Activated CD8-positive, alpha-beta memory T cell treated with anti-CD3 and anti-CD28 coated beads, Interleukin-2, amount 10 ng/mL, durations not matched to agents 7 days and 5 days (primary cell): ENCODE data around the gene SOX12. TPM values are rescaled to one million over a fixed set of nuclear protein-coding genes. Genes with fewer than 3 reads are reported as not detected.
A peak's percentile ranks its signal among the peaks of the same experiment; 100 is the strongest.

ENCODE experiments used
- ATAC-seq: fragments of 150-1000 bp; cut with Tn5 transposase; one replicate; pipeline ENCODE4 v1.10.0; 2021; ENCODE audit warnings: moderate library complexity
- CTCF ChIA-PET: fragments of 350-600 bp; sonication (Branson Sonifier 250); formaldehyde crosslinking; loops from one replicate; lab custom pipeline; 2021; ENCODE audit warnings: antibody characterized with exemption; lab: Charles Lee
- DNase-seq: peaks from one replicate; pipeline ENCODE4 v3.0.0-alpha.2; 2020
- H3K27ac Mint-ChIP-seq: one replicate; pipeline ENCODE4 v1.8.0; 2021; ENCODE audit warnings: mild to moderate bottlenecking, mixed read lengths
- H3K27me3 Mint-ChIP-seq: one replicate; pipeline ENCODE4 v1.8.0; 2021; ENCODE audit warnings: mixed read lengths
- H3K36me3 Mint-ChIP-seq: one replicate; pipeline ENCODE4 v1.8.0; 2021; ENCODE audit warnings: mild to moderate bottlenecking, mixed read lengths
- H3K4me1 Mint-ChIP-seq: one replicate; pipeline ENCODE4 v1.8.0; 2021; ENCODE audit warnings: mixed read lengths
- H3K4me3 Mint-ChIP-seq: one replicate; pipeline ENCODE4 v1.8.0; 2021; ENCODE audit warnings: mild to moderate bottlenecking, moderate library complexity, mixed read lengths
- H3K9me3 Mint-ChIP-seq: one replicate; pipeline ENCODE4 v1.8.0; 2022; ENCODE audit warnings: low read depth, mixed read lengths
- total RNA-seq, 2 experiments: library from RNA; stranded (reverse); gene quantifications; one replicate each; pipeline ENCODE4 v1.2.3, GENCODE V29; 2021

SOX12 gene
- total RNA-seq, 2 experiments from 2014 or later = 5.7 to 6.3 TPM

DNA sequence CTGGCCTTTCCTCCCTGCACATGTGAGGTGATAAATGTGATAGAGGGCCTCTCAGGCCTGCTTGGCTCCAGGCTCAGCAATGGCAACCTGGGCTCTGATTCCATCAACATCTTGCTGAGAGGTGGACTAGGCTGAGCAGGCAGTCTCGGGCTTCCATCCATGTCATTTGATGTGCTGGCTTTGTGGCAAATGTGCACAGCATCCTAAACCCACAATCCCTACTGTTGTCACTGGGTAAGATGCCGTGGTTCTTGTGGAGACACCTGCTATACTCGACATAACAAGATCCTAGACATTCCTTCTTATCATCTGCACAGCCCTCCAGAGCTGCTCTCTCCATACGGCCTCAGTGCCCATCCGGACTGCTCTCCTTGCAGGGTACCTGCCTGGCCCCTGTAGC, 30.8 kb upstream of the SOX12 start:
- H3K27ac Mint-ChIP-seq = no peak overlapping the region
- no peaks in the 10 kb centered on the region for H3K9me3 Mint-ChIP-seq
- ATAC-seq (no peak), DNase-seq (no peak)
- H3K27me3 Mint-ChIP-seq = no peaks in the 10 kb centered on the region
- peaks cover 28% of the 10 kb centered on the region for H3K4me1 Mint-ChIP-seq
- peaks cover 13% of the 10 kb centered on the region for H3K36me3 Mint-ChIP-seq
- no peak overlapping the region for H3K4me3 Mint-ChIP-seq
- CTCF ChIA-PET = interaction anchor here (1.6 to 1.8 kb wide), 2 partner anchors 28 to 32 kb away, joined by 4 read pairs; no protein-coding TSS in a partner anchor

DNA sequence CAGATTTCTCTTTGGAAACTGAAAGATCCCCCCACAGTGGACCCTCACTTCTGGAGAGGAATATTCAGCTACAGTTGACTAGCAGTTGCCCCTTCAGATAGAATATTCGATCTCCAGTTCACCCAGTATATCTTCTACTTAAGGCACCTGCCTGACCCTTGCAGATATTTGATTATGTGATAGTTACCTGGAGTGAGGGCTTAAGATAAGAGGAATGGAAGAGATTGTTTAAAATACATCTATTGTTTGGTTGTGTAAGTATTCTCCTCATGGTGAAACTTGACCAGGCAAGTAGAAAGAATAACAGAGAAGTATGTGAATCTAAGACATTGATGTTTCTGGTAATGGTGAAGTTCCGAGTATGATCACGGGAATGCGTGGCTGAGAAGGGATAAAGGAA, 29.5 kb upstream of the SOX12 start:
- DNase-seq (no peak), ATAC-seq (no peak)
- Mint-ChIP-seq H3K27me3 (no peaks in the 10 kb centered on the region), H3K9me3 (no peaks in the 10 kb centered on the region), H3K27ac (peak overlapping the region; percentile 70), H3K4me1 (peaks cover 36% of the 10 kb centered on the region), H3K36me3 (peaks cover 19% of the 10 kb centered on the region), H3K4me3 (peak overlapping the region; percentile 66)
- CTCF ChIA-PET = interaction anchor here (1.0 to 3.9 kb wide), 3 partner anchors 29 to 35 kb away, joined by 3 to 30 read pairs (median 12); partner anchors contain the start of gene SOX12

DNA sequence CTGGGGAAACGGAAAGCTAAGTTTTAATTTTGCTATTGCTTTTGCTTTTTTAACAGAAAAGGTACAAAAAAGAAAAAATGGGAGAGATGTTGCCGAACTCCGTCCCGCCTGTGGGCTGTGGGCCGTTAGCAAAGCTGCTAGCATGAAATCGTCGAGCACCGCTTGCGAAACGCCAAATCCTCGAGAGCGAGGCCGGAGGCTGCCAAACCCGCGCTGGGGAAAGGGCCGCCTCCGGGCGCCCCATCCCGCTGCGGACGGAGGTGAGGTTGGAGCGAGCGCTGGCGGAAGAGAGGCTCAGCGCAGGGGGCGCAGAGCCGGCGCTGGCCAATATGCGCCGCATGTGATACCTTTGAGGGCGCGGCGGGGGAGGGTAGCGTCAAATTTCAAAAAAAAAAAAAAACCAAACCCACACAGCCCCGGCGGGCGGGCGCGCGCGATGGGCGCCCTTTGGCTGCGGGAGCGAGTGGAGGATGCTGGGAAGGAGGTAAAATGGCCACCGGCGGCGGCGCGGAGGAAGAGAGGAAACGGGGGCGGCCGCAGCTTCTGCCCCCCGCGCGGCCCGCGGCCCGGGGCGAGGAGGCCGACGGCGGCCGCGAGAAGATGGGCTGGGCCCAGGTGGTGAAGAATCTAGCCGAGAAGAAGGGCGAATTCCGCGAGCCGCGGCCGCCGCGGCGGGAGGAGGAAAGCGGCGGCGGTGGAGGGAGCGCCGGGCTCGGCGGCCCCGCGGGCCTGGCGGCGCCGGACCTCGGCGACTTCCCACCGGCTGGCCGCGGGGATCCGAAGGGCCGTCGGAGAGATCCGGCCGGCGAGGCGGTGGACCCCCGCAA, 28.0 kb upstream of the SOX12 start, which contains the start of gene ZCCHC3:
Gene ZCCHC3 (plus strand): TSS at position 473 of the 827 bp plus-strand sequence. CDS start 17 bp downstream, at position 490.
- Mint-ChIP-seq H3K36me3 (peaks cover 26% of the 10 kb centered on the region), H3K9me3 (no peaks in the 10 kb centered on the region), H3K27ac (peak within 1 kb of the TSS; percentile 97), H3K27me3 (no peaks in the 10 kb centered on the region), H3K4me3 (peak within 1 kb of the TSS; percentile 93), H3K4me1 (peaks cover 47% of the 10 kb centered on the region)
- DNase-seq (peak; percentile 89), ATAC-seq (peak; percentile 83)
- CTCF ChIA-PET = interaction anchor here (1.0 to 3.9 kb wide), 7 partner anchors 22 to 34 kb away, joined by 3 to 30 read pairs (median 7); partner anchors contain the start of gene SOX12

DNA sequence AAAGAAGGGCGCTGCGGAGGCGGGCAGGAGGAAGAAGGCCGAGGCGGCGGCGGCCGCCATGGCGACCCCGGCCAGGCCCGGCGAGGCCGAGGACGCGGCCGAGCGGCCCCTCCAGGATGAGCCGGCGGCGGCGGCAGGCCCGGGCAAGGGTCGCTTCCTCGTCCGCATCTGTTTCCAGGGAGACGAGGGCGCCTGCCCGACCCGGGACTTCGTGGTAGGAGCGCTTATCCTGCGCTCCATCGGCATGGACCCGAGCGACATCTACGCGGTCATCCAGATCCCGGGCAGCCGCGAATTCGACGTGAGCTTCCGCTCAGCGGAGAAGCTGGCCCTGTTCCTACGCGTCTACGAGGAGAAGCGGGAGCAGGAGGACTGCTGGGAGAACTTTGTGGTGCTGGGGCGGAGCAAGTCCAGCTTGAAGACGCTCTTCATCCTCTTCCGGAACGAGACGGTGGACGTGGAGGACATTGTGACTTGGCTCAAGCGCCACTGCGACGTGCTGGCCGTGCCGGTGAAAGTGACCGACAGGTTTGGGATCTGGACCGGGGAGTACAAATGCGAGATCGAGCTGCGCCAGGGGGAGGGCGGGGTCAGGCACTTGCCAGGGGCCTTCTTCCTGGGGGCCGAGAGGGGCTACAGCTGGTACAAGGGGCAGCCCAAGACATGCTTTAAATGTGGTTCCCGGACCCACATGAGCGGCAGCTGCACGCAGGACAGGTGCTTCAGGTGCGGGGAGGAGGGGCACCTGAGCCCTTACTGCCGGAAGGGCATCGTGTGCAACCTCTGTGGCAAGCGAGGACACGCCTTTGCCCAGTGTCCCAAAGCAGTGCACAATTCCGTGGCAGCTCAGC, 27.2 kb upstream of the SOX12 start:
- peaks cover 53% of the 10 kb centered on the region for H3K4me1 Mint-ChIP-seq
- peak overlapping the region; percentile 94 for H3K27ac Mint-ChIP-seq
- H3K36me3 Mint-ChIP-seq = peaks cover 27% of the 10 kb centered on the region
- ATAC-seq (peak; percentile 44), DNase-seq (peak; percentile 75)
- H3K27me3 Mint-ChIP-seq = no peaks in the 10 kb centered on the region
- no peaks in the 10 kb centered on the region for H3K9me3 Mint-ChIP-seq
- CTCF ChIA-PET = interaction anchor here (1.1 to 3.9 kb wide), 6 partner anchors 21 to 66 kb away, joined by 3 to 30 read pairs (median 6); partner anchors contain the start of gene SOX12
- H3K4me3 Mint-ChIP-seq = peak overlapping the region; percentile 93

DNA sequence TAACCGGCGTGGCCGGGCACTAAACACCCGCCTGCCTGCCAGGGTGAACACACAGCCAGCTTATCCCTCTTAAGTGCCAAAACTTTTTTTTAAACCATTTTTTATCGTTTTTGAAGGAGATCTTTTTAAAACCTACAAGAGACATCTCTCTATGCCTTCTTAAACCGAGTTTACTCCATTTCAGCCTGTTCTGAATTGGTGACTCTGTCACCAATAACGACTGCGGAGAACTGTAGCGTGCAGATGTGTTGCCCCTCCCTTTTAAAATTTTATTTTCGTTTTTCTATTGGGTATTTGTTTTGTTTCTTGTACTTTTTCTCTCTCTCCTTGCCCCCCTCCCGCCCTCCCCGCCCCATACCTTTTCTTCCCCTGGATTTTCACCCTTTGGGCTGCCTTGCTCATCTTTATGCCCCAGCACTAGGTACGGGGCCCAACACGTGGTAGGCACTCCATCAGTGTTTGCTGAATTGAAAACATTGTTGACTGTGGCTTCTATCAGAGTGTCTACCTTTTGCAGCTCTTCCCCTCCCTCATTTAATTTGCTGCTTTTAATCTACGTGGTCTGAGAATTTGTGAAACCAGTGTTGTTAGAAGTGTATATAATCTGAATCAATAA, 26.5 kb upstream of the SOX12 start:
- H3K4me1 Mint-ChIP-seq = peaks cover 55% of the 10 kb centered on the region

DNA sequence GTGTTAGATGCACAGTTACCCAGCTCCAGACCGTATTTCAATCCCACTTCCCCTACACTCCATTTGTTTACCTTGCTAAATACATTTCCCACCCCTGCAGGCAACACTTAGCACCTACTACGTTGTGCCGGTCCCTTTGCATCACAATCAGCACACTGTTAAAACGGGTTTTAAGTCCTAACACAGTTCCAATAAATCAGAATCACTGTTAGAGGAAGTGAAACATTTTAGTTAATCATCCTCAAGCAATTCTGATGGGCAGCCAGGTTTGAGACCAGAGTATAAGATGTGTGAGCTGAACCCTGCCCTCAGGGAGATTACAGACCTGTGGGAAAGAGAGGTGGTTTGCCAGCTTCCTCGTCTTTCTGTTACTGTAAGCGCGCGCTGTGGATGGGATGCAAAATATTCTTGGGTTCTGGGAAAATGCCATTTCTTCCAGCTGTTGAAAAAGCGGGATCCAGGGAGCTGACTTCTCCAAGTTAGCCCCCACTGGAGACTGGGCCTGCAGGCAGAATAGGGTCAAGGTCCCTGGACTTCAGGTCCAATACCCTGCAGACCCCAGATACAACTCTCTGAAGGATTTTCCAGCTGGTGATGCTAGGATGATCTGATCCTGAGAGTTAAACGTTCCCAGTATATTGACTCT, 24.9 kb upstream of the SOX12 start:
- DNase-seq (no peak), ATAC-seq (no peak)
- Mint-ChIP-seq H3K27ac (no peak overlapping the region), H3K27me3 (no peaks in the 10 kb centered on the region), H3K4me3 (peak overlapping the region; percentile 93), H3K36me3 (peaks cover 27% of the 10 kb centered on the region), H3K4me1 (peaks cover 52% of the 10 kb centered on the region), H3K9me3 (no peaks in the 10 kb centered on the region)
- CTCF ChIA-PET = interaction anchor here (0.8 to 1.3 kb wide), 5 partner anchors 22 to 46 kb away, joined by 3 to 5 read pairs (median 3); no protein-coding TSS in a partner anchor

More for the DNA sequence above, 26.5 kb upstream of the SOX12 start:
- Mint-ChIP-seq H3K27me3 (no peaks in the 10 kb centered on the region), H3K4me3 (peak overlapping the region; percentile 93), H3K36me3 (peaks cover 27% of the 10 kb centered on the region), H3K27ac (peak overlapping the region; percentile 94), H3K9me3 (no peaks in the 10 kb centered on the region)
- ATAC-seq = no peak
- CTCF ChIA-PET = interaction anchor here (1.1 to 3.9 kb wide), 6 partner anchors 21 to 67 kb away, joined by 3 to 30 read pairs (median 6); partner anchors contain the start of gene SOX12
- no peak for DNase-seq

DNA sequence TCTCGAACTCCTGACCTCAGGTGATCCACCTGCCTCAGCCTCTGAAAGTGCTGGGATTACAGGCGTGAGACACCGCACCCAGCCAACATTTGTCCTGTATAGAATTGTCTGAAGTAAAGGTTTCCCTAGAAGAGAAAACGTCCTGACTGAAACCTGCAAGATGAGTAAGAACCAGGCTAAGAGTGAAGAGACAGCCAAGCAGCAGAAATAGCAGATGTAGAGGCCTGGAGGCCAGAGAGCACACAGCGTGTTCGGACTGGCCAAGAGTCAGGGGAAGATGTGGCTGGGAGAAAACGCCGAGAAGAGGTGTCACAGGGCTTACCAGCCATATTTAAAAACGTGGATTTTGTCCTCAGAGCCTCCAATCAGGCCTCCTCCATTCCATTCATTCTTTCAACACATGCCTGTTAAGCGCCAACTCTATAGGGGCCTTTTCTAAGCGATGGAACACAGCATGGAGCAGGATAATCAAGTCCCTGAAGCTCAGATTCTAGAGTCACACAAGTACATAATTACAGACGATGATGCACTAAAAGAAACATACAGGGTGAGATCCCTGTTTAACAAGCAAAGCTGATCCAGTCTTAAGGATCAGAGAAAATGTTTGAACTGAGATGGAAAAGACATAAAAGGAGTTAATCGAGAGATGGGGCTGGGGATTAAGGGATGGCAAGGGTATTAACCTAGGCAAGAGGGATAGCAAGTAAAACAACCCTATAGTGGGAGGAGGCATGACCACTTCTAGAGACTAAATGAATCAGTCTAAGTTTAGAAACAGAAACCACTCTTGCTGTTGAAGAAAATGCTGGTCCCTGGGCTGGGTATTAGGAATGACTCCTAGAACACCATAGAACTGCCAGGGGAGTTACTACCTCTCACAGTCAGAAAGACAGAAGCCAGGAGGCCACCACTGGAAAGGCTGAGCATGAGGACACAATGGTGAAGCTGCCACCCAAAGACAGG, 23.2 kb upstream of the SOX12 start:
- no peak for ATAC-seq

DNA sequence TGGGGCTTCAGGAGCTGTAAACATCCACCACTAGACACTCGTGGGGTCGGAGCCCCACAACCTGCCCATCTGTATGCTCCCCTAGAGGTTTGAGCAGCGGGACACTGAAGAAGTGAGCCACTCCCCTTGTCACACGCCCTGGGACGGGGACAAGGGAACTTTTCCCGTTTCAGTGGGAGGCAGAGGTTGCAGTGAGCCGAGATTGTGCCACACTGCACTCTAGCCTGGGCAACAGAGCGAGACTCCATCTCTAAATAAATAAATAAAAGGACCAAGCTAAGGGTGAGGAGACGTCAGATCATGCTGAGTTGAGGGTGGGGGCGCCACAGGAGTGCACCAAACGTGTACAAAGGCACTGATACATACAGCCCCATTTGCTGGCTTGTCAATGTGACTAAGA, 19.6 kb upstream of the SOX12 start:
- Mint-ChIP-seq H3K9me3 (no peaks in the 10 kb centered on the region), H3K4me1 (peaks cover 31% of the 10 kb centered on the region), H3K27ac (no peak overlapping the region), H3K27me3 (no peaks in the 10 kb centered on the region), H3K4me3 (no peak overlapping the region), H3K36me3 (peaks cover 8% of the 10 kb centered on the region)
- ATAC-seq (no peak), DNase-seq (no peak)
- CTCF ChIA-PET = interaction anchor here (0.7 kb wide), 1 partner anchor 8 kb away, joined by 5 read pairs; no protein-coding TSS in a partner anchor

More for the DNA sequence above, 23.2 kb upstream of the SOX12 start:
- peaks cover 42% of the 10 kb centered on the region for H3K4me1 Mint-ChIP-seq
- no peaks in the 10 kb centered on the region for H3K9me3 Mint-ChIP-seq
- peaks cover 27% of the 10 kb centered on the region for H3K36me3 Mint-ChIP-seq
- DNase-seq = no peak
- no peaks in the 10 kb centered on the region for H3K27me3 Mint-ChIP-seq
- H3K4me3 Mint-ChIP-seq = no peak overlapping the region
- no peak overlapping the region for H3K27ac Mint-ChIP-seq
- CTCF ChIA-PET = interaction anchor here (1.5 kb wide), 1 partner anchor 22 kb away, joined by 5 read pairs; no protein-coding TSS in a partner anchor

DNA sequence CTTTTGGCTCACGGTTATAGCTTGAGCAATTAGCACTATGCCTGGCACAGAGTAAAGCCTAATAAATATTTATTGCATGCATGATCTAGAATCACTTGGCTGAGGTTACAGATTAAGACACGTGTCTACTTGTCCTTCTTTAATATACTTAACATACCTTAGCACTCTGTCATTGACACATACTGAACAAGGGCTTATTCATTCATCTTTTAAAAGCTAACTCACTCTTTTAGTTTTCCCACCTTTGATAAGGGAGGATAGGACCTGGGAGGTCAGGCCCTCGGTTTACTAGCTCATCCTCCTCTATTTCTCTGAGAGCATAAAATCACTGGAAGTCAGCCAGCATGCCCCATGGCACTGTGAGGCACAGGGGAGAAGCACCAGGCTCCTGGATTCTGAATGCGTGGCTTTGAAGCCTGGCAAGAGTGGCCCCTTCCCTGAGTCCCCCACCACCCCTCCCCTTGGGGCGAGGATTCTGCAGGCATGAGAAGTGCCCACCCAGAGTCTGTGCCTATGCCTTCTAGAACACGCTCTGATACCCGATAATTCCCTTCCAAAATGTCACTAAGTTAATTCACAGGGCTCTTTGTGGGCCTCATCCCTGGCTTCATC, 16.8 kb upstream of the SOX12 start:
- Mint-ChIP-seq H3K27ac (no peak overlapping the region), H3K4me1 (peaks cover 16% of the 10 kb centered on the region), H3K4me3 (no peak overlapping the region), H3K36me3 (no peaks in the 10 kb centered on the region), H3K27me3 (no peaks in the 10 kb centered on the region), H3K9me3 (no peaks in the 10 kb centered on the region)
- CTCF ChIA-PET = interaction anchor here (0.7 to 1.6 kb wide), 3 partner anchors 17 to 42 kb away, joined by 3 to 7 read pairs (median 3); partner anchors contain the start of gene SOX12
- DNase-seq (no peak), ATAC-seq (no peak)

DNA sequence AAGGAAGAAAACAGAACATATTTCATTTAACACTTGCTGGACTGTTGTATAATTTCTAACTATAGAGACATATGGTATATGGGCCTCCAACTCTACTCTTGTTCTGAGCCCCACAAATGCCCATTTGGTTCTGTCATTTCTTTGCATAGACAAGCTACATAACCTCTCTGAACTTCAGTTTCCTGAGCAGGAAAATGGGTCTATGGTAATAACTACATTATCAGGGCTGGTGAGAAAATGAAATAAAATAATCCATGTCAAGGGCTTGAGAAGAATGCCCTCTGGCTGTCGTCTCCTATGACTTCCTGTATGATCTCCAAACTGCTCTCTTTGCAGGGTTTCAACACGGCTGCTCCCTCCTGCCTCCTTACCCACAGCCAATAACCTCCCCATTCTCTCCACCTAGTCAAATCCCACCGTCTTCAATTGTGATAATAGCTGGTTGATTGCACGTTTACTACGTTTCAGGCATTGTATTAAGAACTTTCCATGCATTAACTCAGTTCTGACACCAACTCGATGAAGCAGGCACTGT, 16.0 kb upstream of the SOX12 start:
- H3K27me3 Mint-ChIP-seq = no peaks in the 10 kb centered on the region
- H3K36me3 Mint-ChIP-seq = no peaks in the 10 kb centered on the region
- no peak for DNase-seq
- CTCF ChIA-PET = interaction anchor here (0.7 to 1.9 kb wide), 2 partner anchors 16 to 21 kb away, joined by 3 to 10 read pairs; partner anchors contain the start of gene SOX12
- H3K9me3 Mint-ChIP-seq = no peaks in the 10 kb centered on the region
- peak overlapping the region; percentile 3 for H3K27ac Mint-ChIP-seq
- no peak overlapping the region for H3K4me3 Mint-ChIP-seq
- ATAC-seq = no peak
- peaks cover 19% of the 10 kb centered on the region for H3K4me1 Mint-ChIP-seq
